IPS DF 4.7 (cell line): ENCODE results near the gene PTGIS.
"Not testable (repeated sequence)": the region's sequence is repeated elsewhere in the genome, so short reads cannot be mapped to it uniquely, and the experiment has no call there.

Experiments used
- DNase-seq: peaks from one replicate; pipeline ENCODE4 v3.0.0-alpha.2; 2013; ENCODE audit warnings: low spot score; ENCODE audit errors: extremely low read depth

The PTGIS gene

DNA sequence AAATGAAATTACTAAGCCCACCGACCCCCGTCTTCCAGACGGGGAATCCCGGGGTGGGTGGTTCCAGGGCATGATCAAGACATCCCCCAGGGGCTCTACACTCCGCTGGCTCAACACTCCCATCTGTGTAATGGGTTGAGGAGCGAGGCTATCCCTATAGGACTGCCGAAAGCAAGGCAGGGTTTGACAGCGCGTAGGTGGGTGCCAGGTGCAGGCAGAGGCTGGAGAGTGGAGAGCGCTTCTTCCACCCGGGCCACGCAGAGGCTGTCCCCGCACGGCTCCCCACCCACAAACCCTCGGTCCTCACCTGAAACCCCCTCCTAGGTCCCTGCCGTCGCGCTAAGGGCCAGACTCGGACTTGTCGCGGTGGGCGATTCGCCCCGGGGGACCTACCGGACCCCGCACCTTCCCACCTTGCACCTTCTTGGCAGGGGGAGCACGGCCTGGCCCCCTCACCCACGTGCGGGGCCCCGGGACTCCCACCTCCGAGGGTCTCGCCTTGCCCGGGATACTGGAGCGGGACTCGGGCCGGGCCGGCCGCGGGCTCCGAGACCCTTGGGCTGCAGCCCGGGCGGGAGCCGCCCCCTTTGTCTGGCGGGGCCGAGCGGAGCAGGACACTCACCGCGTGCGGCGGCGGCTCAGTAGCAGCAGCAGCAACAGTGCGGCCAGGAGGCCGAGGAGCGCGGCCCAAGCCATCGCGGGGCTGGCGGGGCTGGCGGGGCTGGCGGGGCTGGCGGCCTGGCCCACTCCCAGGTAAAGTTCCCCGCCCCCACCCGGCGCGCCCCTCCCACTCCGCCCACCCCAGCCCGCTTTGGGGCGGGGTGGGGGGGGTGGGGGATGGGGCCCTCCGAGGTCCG, at the start of gene PTGIS:
Gene PTGIS, minus strand, starts transcription at position 717 of the 857 bp plus-strand sequence. Its CDS starts 21 bp downstream, at position 696.
- no peak for DNase-seq

DNA sequence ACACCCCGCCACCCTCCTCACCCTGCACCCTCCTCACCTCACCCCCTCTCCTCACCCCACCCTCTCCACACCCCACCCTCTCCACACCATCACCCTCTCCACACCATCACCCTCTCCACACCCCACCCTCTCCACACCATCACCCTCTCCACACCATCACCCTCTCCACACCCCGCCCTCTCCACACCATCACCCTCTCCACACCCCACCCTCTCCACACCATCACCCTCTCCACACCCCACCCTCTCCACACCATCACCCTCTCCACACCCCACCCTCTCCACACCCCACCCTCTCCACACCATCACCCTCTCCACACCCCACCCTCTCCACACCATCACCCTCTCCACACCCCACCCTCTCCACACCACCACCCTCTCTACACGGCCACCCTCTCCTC, 49.5 kb upstream of the PTGIS start:
- not testable (repeated sequence) for DNase-seq

DNA sequence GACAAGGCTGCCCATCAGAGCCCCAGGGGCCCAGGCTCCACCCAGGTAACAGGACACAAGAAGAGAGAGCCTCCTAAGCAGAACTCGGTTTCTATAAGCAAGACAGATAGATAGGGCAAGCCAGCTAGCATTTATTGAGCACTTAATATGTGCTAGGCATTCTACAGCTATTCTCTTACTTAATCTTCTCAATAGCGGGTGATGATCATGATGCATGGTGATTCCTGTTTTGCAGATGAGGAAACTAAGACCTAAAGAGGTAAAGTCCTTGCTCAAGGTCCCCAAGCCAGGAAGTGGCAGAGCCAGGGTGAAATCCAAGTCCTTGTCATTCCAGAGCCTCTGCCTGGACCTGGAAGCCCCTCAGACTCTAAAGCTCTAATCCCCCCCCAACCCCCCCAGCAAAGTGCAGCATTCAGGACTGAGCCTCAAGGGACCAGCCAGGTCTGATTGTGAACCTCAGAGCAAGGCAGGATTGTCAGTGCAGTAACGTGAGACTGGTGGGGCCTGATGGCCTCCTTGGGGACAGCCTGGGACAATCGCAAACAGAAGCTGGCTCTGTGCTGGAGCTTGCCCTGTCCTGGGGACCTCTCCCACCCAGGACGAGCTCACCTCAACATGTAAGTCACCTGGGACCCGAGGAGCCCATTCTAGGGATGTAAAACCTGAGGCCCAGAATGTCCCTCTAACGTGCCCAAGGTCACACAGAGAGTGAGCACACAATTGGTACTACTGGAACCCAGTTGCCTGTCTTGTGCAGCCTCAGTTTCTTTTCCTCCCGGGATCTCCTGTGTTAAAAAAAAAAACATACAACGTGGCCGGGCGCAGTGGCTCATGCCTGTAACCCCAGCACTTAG, 48.4 kb upstream of the PTGIS start:
- no peak for DNase-seq

DNA sequence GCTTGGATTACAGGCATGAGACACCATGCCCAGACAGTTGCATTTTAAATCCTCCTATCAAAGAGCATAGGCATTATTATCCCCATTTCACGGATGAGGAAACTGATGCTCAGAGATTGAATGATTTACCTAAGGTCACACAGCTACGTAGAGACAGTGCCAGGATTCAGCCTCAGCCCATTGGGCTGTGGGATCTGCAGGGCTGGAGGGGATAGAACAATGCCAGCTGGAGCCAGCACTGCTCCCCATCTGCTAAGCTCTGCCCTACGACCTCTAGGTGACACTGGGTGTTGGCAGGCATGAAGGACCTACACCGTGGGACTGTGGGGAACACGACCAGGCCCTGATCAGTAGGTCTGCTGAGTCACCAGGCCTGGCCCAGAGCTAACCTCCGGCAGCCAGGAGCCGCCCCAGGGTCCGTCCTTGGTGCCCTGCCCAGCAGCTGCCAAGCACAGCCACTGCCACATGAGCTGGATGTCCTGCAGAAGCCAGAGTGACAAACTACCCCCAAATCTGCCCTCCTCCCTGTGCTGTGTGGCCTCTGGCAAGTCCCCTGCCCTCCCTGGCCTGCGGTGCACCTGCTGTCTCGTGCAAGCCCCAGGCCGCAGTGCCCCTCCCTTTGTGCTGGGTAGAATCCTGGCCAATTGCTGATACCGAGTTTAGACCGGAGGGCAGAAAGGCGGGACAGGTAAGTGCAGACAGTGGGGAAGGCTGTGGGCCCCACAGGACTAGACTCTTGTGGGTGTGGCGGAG, 47.6 kb upstream of the PTGIS start:
- no peak for DNase-seq

DNA sequence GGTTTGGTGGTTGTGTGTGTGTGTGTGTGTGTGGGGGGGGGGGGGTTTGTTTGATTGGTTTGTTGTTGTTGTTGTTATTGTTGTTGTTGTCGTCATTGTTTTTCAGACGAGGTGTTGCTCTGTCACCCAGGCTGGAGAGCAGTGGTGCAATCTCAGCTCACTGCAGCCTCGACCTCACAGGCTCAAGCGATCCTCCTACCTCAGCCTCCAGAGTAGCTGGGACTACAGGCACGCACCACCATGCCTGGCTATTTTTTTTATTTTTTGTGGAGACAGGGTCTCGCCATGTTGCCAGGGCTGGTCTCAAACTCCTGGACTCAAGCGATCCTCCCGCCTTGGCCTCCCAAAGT, 47.1 kb upstream of the PTGIS start:
- DNase-seq: not testable (repeated sequence)

DNA sequence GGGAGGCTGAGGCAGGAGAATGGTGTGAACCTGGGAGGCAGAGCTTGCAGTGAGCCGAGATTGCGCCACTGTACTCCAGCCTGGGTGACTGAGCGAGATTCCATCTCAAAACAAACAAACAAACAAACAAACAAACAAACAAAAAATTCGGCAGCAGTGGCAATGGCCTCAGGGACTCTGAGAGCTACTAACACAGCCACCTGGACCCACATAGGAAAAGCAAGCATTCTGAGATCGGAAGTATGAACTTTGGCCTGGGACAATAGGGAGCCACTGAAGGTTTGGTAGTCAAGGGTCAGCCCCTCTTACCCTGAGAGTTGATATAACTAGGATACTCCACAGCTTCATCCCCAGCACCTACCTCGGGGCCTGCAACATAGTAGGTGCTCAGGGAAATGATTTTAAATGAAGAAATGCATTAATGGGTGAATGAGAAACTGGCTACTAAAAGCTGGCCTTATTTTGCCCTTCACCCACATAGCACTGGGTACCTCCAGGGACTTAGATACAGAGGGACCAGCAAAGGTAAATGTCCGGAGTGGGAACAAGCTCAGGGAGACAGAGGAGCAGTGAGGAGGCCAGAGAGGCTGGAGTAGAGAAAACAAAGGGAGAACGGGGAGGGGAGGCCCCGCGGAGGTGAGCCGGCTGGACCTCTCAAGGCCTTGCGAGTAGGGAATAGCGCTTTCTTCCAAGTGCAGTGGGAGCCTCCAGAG, 46.6 kb upstream of the PTGIS start:
- DNase-seq: no peak

DNA sequence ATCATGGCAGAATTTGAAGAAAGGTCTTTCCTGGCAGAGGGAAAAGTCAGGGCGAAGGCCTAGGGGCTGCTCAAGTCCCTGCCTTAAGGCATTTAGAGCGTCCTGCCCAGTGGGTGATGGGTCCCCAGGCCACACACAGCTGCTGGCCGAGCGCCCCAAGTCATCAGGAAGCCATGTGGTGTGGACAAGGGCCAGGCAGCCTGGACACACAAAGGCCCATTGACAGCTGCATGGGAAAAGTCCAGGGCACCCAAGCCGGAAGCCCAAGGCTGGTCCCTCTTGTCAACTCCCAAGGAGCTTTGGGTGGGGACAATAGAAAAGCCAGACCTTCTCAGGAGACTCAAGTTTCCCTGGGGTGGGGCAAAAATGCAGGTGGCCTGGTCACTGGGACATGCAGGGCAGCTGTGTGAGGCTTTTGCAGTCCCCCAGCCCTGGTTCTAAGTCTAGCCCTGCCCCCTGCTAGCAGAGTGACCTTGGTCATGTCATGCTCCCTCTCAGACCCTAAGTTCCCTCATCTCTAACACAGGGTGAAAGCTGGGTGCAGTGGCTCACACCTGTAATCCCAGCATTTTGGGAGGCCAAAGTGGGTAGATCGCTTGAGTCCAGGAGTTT, 44.3 kb upstream of the PTGIS start:
- DNase-seq: no peak

DNA sequence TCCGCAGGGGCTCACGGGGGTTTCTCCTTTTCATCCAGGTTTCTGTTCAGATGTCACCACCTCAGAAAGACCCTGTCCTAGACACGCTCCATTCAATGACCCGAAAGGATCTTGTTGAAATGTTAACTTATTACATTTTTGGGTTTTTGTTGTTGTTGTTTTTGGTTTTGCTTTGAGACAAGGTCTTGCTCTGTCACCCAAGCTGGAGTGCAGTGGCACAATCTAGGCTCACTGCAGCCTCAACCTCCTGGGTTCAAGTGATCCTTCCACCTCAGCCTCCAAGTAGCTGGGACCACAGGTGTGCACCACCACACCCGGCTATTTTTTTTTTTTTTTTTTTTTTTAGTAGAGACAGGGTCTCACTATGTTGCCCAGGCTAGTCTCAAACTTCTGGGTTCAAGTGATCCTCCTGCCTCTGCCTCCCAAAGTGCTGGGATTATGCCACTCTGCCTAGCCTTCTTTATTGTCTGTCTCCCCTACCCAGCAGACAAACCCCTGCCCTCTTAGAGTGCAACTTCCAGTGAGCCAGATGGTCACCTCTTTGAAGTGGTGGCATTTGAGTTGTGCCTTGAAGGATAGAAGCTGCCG, 43.7 kb upstream of the PTGIS start:
- DNase-seq: not testable (repeated sequence)

DNA sequence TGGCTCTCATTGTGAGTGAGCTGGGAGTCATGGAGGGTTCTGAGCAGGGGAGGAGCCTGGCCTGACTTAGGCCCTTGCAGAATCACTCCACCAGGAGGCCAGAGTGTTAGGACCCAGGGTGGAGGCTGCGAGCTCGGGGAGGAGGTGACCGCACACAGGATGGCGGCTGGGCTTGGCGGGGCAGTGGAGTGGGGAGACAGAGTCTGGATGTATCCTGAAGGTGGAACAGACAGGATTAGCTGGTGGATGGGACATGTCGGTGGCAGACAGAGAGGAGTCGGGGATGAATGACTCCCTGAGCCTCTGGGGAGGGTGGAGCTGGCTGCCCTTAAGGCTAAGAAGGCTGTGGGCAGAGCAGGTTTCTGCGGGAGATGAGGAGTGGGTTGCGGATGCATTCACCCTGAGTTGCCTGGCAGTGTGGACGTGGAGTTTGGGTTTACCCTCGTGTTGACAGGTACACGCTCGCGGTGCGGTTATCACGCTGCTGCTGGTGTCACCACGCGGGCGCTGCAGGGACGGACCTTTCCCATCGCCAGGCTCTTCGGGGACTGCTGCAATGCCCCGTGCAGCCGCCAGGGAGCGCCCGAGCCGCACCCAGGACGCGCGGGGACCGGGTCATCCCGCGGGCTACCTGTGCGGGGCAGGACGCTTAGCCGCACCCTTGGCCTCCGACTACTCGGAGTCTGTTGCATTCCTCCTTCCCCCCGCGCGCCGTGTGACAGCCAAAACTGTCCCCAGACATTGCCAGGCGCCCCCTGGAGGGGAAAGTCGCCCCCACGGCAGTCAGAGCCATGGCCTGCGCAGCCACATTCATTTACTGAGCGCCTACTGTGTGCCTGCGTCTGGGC, 43.0 kb upstream of the PTGIS start:
- no peak for DNase-seq

DNA sequence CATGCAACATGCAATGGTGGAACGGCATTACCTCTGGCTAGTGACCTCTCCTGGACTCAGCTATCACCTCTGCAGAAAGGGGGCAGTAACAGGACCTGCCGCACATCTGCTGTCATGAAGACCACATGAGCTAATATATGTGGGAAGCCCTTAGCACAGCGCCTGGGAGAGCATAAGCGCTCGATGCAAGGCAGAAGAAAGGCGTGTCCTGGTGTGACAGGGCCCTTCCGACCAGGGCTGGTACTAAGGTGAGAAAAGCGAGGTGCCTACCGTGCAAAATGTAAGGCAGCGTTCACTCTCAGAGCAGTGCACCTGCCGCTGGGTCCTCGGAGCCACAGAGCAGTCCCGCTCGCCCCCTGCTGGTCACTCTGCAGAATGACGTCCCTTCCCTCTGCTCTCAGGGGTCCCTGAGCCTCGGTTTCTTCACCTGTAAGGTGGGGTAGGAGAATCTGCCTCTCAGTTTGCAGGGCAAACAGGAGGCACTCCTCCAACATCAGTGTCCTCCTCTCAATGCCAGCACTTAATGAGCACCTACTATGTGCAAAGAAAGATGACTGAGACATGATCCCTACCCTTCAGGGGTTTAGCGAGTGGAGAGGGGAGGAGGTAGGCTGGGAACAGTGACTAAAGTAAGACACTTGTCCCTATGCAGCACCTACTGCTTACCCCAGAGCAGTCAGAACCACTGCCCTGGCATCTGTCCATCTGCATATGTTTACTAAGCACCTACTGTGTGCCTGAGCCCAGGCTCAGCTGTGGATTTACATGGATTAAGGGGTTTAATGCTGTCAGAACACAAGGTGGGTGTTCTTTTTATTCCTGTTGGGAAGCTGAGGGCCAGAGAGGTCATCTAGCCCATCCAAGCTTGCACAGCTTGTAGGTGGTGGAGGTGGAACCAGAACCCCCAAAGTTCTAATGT, 41.1 kb upstream of the PTGIS start:
- no peak for DNase-seq

DNA sequence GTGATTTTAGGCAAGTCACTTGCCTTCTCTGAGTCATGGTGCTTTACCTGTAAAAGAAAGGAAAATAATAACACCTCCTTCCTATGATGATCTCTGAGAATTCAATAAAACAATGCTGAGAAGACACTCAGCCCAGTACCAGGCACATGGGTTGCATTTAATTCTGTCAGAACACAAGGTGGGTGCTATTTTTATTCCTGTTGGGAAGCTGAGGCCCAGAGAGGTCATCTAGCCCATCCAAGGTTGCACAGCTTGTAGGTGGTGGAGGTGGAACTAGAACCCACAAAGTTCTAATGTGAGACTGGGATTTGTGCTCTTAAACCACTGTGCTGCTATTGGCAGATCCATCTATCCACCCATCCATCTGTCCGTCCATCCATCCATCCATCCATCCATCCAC, 39.6 kb upstream of the PTGIS start:
- DNase-seq: no peak

DNA sequence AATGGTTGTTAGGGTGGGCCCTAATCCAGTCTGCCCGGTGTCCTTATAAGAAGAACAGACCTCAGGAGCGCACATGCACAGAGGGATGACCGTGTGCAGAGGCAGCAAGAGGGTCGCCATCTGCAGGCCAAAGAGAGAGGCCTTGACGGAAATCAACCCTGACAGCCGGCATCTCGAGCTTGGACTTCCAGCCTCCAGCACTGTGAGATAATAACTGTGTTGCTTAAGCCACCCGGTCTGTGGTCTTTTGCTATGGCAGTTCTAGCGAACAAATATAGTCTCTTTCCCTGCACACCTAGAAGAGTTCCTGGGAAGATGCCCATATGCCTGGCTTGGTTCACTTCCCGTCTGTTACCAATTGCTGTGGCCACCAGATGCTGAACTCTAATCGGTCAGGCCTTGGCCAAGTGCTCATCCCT, 35.3 kb upstream of the PTGIS start:
- DNase-seq: no peak

DNA sequence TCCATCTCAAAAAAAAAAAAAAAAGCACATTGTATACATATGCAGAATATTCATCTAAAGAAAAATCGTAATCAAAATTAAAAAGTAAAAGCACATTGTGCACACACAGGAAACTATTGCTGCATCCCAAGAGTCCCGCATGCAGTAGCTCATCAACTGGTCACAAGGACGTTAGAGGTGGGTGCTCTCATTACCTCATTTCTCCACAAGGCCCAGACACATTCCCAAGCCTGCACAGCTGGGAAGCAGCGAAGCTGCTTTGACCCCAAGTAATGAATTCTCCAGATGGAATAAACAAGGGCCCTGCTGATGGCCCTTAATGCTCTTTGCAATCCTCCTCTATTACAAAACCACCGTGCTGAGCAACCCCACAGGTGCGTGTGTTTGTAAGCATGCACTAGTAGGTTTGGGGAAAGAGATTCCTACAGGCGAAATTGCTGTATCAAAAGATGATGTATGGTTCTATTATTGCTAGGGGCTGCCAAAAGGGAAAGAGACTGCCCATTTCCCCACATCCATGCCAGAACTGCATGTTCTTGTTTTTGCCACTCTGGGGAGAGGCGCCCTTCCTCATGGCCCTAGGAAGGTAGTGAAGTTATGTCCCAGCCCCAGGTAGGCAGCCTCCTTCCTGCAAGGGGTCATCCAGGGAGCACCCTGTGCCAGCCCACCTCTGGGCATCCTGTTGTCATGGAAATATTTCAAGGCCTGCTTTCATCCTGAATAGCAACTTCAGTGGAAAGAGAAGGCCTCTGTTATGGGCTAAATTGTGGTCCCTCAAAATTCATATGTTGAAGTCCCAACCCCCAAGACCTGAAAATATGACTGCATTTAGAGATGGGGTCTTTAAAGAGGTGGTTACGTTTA, 34.6 kb upstream of the PTGIS start:
- no peak for DNase-seq

DNA sequence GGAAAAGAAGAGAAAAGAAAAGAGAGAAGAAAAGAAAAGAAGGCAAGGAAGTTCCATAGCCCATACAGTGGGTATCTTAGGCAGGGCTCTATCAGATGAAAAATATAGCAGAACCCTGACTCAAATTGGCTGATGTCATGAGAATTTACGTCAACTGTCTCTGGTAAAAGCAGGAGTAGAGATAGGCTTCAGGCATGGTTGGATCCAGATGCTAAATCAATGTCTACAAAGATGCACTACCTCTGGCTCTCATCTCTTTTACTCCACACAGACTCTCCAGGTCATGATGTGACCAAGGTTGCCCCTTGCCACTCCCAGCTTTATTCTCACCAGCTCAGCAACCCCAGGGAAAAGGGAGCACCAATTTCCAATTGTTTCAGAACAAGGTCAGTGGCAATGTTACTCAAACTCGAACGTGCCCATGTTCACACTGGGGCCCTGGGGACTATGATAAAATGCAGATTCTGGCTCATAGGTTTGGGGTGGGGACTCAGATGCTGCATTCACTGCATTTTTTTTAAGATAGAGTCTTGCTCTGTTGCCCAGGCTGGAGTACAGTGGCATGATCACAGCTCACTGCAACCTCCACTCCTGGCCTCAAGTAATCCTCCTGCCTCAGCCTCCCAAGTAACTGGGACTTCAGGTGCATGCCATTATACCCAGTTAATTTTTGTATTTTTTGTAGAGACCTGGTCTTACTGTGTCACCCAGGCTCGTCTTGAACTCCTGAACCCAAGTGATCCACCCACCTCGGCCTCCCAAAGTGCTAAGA, 33.4 kb upstream of the PTGIS start:
- DNase-seq: no peak

DNA sequence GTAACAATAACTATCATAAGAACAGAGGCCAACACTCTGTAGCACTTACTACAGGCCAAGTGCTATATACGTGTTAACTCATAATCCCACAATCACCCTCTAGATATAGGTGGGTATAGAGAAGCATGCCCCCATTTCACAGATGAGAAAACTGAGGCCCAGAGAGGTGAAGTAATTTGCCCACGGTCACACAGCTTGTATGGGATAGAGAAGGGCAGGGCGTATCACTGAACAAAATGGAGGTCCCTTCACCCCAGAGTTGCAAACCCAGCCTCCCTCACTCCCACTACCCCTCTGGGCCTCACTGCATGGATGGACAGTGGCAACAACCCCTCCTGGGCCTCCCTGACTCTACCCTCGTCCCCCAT, 31.8 kb upstream of the PTGIS start:
- DNase-seq: no peak

DNA sequence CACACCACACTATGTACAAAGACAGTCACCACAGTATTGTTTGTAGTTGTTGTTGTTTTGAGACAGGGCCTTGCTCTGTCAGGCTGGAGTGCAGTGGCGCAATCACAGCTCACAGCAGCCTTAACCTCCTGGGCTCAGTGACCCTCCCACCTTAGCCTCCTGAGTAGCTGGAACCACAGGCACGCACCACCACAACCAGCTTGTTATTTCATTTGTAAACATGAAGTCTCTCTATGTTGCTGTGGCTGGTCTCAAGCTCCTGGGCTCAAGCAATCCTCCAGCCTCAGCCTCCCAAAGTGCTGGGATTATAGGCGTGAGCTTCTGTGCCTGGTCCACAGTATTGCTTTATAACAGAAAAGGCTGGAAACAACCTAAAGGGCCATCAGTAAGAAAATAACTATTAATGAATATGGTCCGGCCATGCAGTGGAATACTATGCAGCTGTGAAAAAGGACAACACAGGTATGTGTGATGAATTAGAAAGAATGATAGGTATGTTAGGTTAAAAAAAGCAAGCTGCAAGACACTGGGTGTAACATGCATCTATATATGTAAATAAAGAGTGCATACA, 30.0 kb upstream of the PTGIS start:
- no peak for DNase-seq
